GM18951 (cell line): ENCODE data around the gene MARK1.
"Not testable (repeated sequence)": the region's sequence is repeated elsewhere in the genome, so short reads cannot be mapped to it uniquely, and the experiment has no call there.

ENCODE experiments used
- POLR2A ChIP-seq: IDR thresholded peaks from 4 replicates; pipeline ENCODE4 v1.6.1; 2011; ENCODE audit warnings: mild to moderate bottlenecking; ENCODE audit not compliant: insufficient read length, insufficient read depth; ENCODE audit errors: extremely low read depth
- in situ Hi-C: fragments of 300-500 bp; cut with MboI; formaldehyde crosslinking; loops from one replicate; pipeline ENCODE4 v1.12.0; 2022; ENCODE audit warnings: low sequenced_read_pairs, mixed read lengths, inconsistent platforms; ENCODE audit not compliant: unreplicated experiment

The MARK1 gene

GRCh38 chr1:220604926-220605325 lies 77.0 kb downstream of the MARK1 start:
- in situ Hi-C loops: no loop called here
- TF ChIP-seq POLR2A: no peak

GRCh38 chr1:220605651-220606050 lies 77.7 kb downstream of the MARK1 start:
- in situ Hi-C loops: not testable (repeated sequence)

- in situ Hi-C loops: not testable (repeated sequence)
These were observed 83.2 kb downstream of the MARK1 start for GRCh38 chr1:220611100-220611499.

GRCh38 chr1:220616836-220617235 lies 88.9 kb downstream of the MARK1 start:
- no peak for TF ChIP-seq POLR2A
- in situ Hi-C loops: no loop called here

GRCh38 chr1:220628431-220628830 lies 100.5 kb downstream of the MARK1 start:
- in situ Hi-C loops: no loop called here
- no peak for TF ChIP-seq POLR2A

- TF ChIP-seq POLR2A: no peak
- in situ Hi-C loops: no loop called here
These were observed 103.4 kb downstream of the MARK1 start for GRCh38 chr1:220631238-220631815.

GRCh38 chr1:220637759-220638158 lies 109.8 kb downstream of the MARK1 start:
- in situ Hi-C loops: no loop called here
- no peak for TF ChIP-seq POLR2A

GRCh38 chr1:220642285-220642684 lies 114.3 kb downstream of the MARK1 start:
- TF ChIP-seq POLR2A: no peak
- in situ Hi-C loops: no loop called here

- in situ Hi-C loops: no loop called here
- no peak for TF ChIP-seq POLR2A
These were observed 125.1 kb downstream of the MARK1 start for GRCh38 chr1:220652995-220653394.

GRCh38 chr1:220655509-220655908 lies 127.6 kb downstream of the MARK1 start:
- in situ Hi-C loops: no loop called here

GRCh38 chr1:220655961-220656740 lies 128.2 kb downstream of the MARK1 start:
- in situ Hi-C loops: no loop called here

More at GRCh38 chr1:220655509-220655908, 127.6 kb downstream of the MARK1 start:
- no peak for TF ChIP-seq POLR2A

GRCh38 chr1:220666349-220666748 lies 138.4 kb downstream of the MARK1 start:
- in situ Hi-C loops: no loop called here
- no peak for TF ChIP-seq POLR2A

More at GRCh38 chr1:220655961-220656740, 128.2 kb downstream of the MARK1 start:
- TF ChIP-seq POLR2A: no peak

- in situ Hi-C loops: no loop called here
- TF ChIP-seq POLR2A: no peak
These were observed 141.1 kb downstream of the MARK1 start for GRCh38 chr1:220669005-220669404.

GRCh38 chr1:220670365-220670764 lies 142.4 kb downstream of the MARK1 start:
- in situ Hi-C loops: no loop called here
- no peak for TF ChIP-seq POLR2A

- in situ Hi-C loops: no loop called here
- TF ChIP-seq POLR2A: no peak
These were observed 146.0 kb downstream of the MARK1 start for GRCh38 chr1:220673921-220674320.

- no peak for TF ChIP-seq POLR2A
- in situ Hi-C loops: no loop called here
These were observed 149.3 kb downstream of the MARK1 start for GRCh38 chr1:220677251-220677650.
